Tibial nerve (tissue), 4 donors: ENCODE measurements around the gene LGALS9C. TPM values are rescaled to one million over a fixed set of nuclear protein-coding genes. Genes with fewer than 3 reads are reported as not detected.
"Not testable (repeated sequence)": the region's sequence is repeated elsewhere in the genome, so short reads cannot be mapped to it uniquely, and the experiment has no call there.

Source experiments
- DNase-seq, 2 donors: peaks; one replicate each; pipeline ENCODE4 v3.0.0-alpha.2; 2019; ENCODE audit warnings: low spot score in 2 of 2
- H3K27ac ChIP-seq, 4 donors: fragments of 200-600 bp; sonication (generic) in 3 of 4; one replicate each; pipeline ENCODE4 v1.5.1; 2017 to 2019; ENCODE audit warnings: mild to moderate bottlenecking in 1 of 4
- H3K27me3 ChIP-seq, 2 donors: fragments of 200-600 bp; sonication (generic) in 1 of 2; one replicate each; pipeline versions ENCODE4 v1.5.1 to v1.6.0; 2017 to 2019
- H3K36me3 ChIP-seq, 3 donors: fragments of 200-600 bp; sonication (generic); one replicate each; pipeline ENCODE4 v1.5.1; 2018 to 2019
- H3K4me1 ChIP-seq, 4 donors: fragments of 200-600 bp; sonication (generic) in 3 of 4; one replicate each; pipeline ENCODE4 v1.5.1; 2017 to 2019
- H3K4me3 ChIP-seq, 4 donors: fragments of 200-600 bp; sonication (generic) in 3 of 4; one replicate each; pipeline ENCODE4 v1.5.1; 2017 to 2019; ENCODE audit warnings: mild to moderate bottlenecking in 1 of 4, moderate library complexity in 1 of 4
- H3K9me3 ChIP-seq, 4 donors: fragments of 200-600 bp; sonication (generic) in 3 of 4; one replicate each; pipeline ENCODE4 v1.5.1; 2017 to 2019
- WGBS, 2 donors: methylation state at CpG; one replicate each; pipeline ENCODE4 v1.1.5; 2018; 5-methylcytosine and 5-hydroxymethylcytosine counted together
- total RNA-seq, 4 donors: library from RNA; depleted of rRNA; stranded (reverse); fragments of >200 nt; gene quantifications; one replicate each; pipeline ENCODE4 v1.1.0, GENCODE V29; 2016

Gene LGALS9C
- total RNA-seq, 4 donors from 2014 or later = not detected

- not testable (repeated sequence) for H3K4me1 ChIP-seq, H3K27me3 ChIP-seq, H3K4me3 ChIP-seq, DNase-seq, H3K36me3 ChIP-seq, H3K27ac ChIP-seq, H3K9me3 ChIP-seq
- 61 to 69% methylated on average over 2 to 5 of the region's 6 CpGs for WGBS, 2 donors
These were observed 10.2 kb upstream of the LGALS9C start for GRCh38 chr17:18466250-18466983.

GRCh38 chr17:18467001-18467400, 9.6 kb upstream of the LGALS9C start:
- WGBS, 2 donors = 78 to 92% methylated on average over 3 to 5 of the region's 5 CpGs

GRCh38 chr17:18468472-18469171, 8.0 kb upstream of the LGALS9C start:
- not testable (repeated sequence) for DNase-seq, H3K36me3 ChIP-seq, H3K9me3 ChIP-seq, H3K27me3 ChIP-seq, H3K4me3 ChIP-seq, H3K4me1 ChIP-seq, H3K27ac ChIP-seq
- 67 to 71% methylated on average over 3 to 7 of the region's 10 CpGs for WGBS, 2 donors

More at GRCh38 chr17:18467001-18467400, 9.6 kb upstream of the LGALS9C start:
- not testable (repeated sequence) for H3K36me3 ChIP-seq, H3K9me3 ChIP-seq, H3K4me1 ChIP-seq, H3K27ac ChIP-seq, DNase-seq, H3K4me3 ChIP-seq, H3K27me3 ChIP-seq

GRCh38 chr17:18469837-18470236, 6.8 kb upstream of the LGALS9C start:
- not testable (repeated sequence) for H3K9me3 ChIP-seq, H3K36me3 ChIP-seq, DNase-seq, H3K4me1 ChIP-seq, H3K27ac ChIP-seq, H3K27me3 ChIP-seq, H3K4me3 ChIP-seq
- WGBS, 2 donors = 64 to 76% methylated on average over 2 of the region's 2 CpGs

GRCh38 chr17:18470345-18470930, 6.2 kb upstream of the LGALS9C start:
- H3K9me3 ChIP-seq, H3K4me3 ChIP-seq, H3K4me1 ChIP-seq, H3K27me3 ChIP-seq, H3K27ac ChIP-seq, H3K36me3 ChIP-seq, DNase-seq: not testable (repeated sequence)
- 86% methylated on average over 4 of the region's 11 CpGs; no CpG with 5 or more reads in 1 of the 2 donors for WGBS, 2 donors

GRCh38 chr17:18473967-18474366, 2.6 kb upstream of the LGALS9C start:
- WGBS, 2 donors = 53 to 60% methylated on average over 1 to 4 of the region's 4 CpGs
- not testable (repeated sequence) for H3K4me3 ChIP-seq, H3K27me3 ChIP-seq, H3K4me1 ChIP-seq, H3K36me3 ChIP-seq, H3K27ac ChIP-seq, H3K9me3 ChIP-seq, DNase-seq

GRCh38 chr17:18474754-18475153, 1.8 kb upstream of the LGALS9C start:
- H3K27me3 ChIP-seq, DNase-seq, H3K4me3 ChIP-seq, H3K27ac ChIP-seq, H3K36me3 ChIP-seq, H3K4me1 ChIP-seq, H3K9me3 ChIP-seq: not testable (repeated sequence)
- WGBS, 2 donors = 13 to 32% methylated on average over 2 to 4 of the region's 7 CpGs

GRCh38 chr17:18477367-18477766, 778 bp downstream of the LGALS9C start:
- not testable (repeated sequence) for H3K4me1 ChIP-seq, H3K36me3 ChIP-seq, DNase-seq, H3K4me3 ChIP-seq, H3K27ac ChIP-seq, H3K9me3 ChIP-seq, H3K27me3 ChIP-seq
- 90% methylated on average over 3 of the region's 5 CpGs; no CpG with 5 or more reads in 1 of the 2 donors for WGBS, 2 donors

- not testable (repeated sequence) for H3K27ac ChIP-seq
- WGBS, 2 donors = no CpG with 5 or more reads among the region's 12 CpGs
These were observed 1.8 kb downstream of the LGALS9C start for GRCh38 chr17:18478362-18478761.

GRCh38 chr17:18478977-18479595, 2.5 kb downstream of the LGALS9C start:
- 64% methylated on average over 5 of the region's 10 CpGs; no CpG with 5 or more reads in 1 of the 2 donors for WGBS, 2 donors
- not testable (repeated sequence) for H3K36me3 ChIP-seq, H3K27ac ChIP-seq, H3K9me3 ChIP-seq, H3K27me3 ChIP-seq, H3K4me3 ChIP-seq, H3K4me1 ChIP-seq, DNase-seq

More at GRCh38 chr17:18478362-18478761, 1.8 kb downstream of the LGALS9C start:
- H3K36me3 ChIP-seq, H3K4me1 ChIP-seq, H3K4me3 ChIP-seq, H3K27me3 ChIP-seq, DNase-seq, H3K9me3 ChIP-seq: not testable (repeated sequence)

GRCh38 chr17:18481775-18482174, 5.2 kb downstream of the LGALS9C start:
- H3K36me3 ChIP-seq, H3K4me1 ChIP-seq, H3K27ac ChIP-seq, H3K4me3 ChIP-seq, H3K27me3 ChIP-seq, H3K9me3 ChIP-seq, DNase-seq: not testable (repeated sequence)
- WGBS, 2 donors = 82 to 93% methylated on average over 2 of the region's 3 CpGs

GRCh38 chr17:18485936-18486464, 9.4 kb downstream of the LGALS9C start:
- 75% methylated on average over 6 of the region's 10 CpGs; no CpG with 5 or more reads in 1 of the 2 donors for WGBS, 2 donors

GRCh38 chr17:18487633-18488032, 11.0 kb downstream of the LGALS9C start:
- H3K27ac ChIP-seq, H3K9me3 ChIP-seq, H3K36me3 ChIP-seq, H3K4me1 ChIP-seq, DNase-seq, H3K4me3 ChIP-seq, H3K27me3 ChIP-seq: not testable (repeated sequence)
- 78 to 100% methylated on average over 3 of the region's 10 CpGs for WGBS, 2 donors

More at GRCh38 chr17:18485936-18486464, 9.4 kb downstream of the LGALS9C start:
- not testable (repeated sequence) for H3K36me3 ChIP-seq, H3K4me3 ChIP-seq, H3K27me3 ChIP-seq, H3K27ac ChIP-seq, DNase-seq, H3K9me3 ChIP-seq, H3K4me1 ChIP-seq
